ENCODE results near the gene SNCB. TPM values are rescaled to one million over a fixed set of nuclear protein-coding genes. Genes with fewer than 3 reads are reported as not detected.

SNCB gene
- total and polyA plus RNA-seq, 2 donors, result 0.08 TPM; not detected in 1

DNA sequence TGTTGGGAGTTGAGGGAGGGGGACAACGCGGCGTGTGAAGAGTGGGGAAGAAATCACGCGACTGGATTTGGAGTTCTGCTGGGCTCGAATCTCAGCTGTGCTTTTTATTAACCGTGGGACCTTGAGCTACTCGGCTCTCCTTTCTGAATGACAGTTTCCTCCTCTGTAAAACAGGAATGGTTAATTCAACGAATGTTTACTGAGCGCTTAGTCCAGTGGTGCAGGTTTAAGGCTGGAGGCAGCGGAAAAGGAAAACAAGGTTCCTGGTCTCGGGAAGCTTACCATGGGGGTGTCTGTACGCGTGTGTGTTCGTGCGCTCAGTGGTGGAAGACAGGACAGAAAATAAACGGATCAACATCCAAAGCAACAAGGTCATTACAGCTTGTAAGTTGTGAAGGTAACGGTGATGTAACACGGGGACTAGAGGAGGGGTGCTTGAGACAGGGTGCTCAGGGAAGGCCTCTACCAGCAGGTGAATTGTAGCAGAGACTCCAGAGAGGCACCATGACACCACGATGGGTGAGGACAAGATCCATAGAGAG, 418 bp upstream of the SNCB start:
- 8% methylated on average over 20 of the region's 20 CpGs for WGBS
- Histone ChIP-seq H3K4me1 (ENCODE audit: insufficient read depth) (no peaks in the 10 kb centered on the region), H3K27ac (ENCODE audit: low read depth) (no peak overlapping the region), H3K4me3 (ENCODE audit: low read depth, low read length) (peak overlapping the region; percentile 26), H3K36me3 (ENCODE audit: insufficient read depth) (no peaks in the 10 kb centered on the region)
- no peak for DNase-seq (ENCODE audit: extremely low spot score)

DNA sequence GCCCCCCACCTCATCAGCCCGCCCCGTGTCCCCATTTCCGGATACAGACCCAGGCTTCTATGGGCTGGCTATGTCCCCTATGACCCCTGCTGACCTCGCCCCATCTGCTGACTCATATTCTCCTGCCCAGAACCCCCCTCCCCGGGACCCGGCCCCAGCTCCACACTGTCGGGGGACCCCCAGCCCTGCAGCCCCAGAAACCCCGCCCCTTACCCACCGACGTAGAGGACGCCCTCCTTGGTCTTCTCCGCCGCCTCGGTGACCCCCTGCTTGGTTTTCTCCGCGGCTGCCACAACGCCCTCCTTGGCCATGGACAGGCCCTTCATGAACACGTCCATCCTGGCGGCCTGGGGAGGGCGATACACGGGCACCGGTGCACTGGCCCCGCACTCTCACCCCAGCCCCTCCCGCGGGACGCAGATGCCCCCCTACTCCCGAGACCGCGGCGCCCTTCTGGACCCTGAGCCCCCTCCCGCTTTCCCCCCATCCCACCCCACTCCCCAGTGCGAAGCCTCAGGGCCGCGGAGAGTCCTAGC, 949 bp downstream of the SNCB start:
- Histone ChIP-seq H3K27ac (ENCODE audit: low read depth) (no peak overlapping the region), H3K4me1 (ENCODE audit: insufficient read depth) (no peaks in the 10 kb centered on the region), H3K4me3 (ENCODE audit: low read depth, low read length) (no peak overlapping the region), H3K36me3 (ENCODE audit: insufficient read depth) (no peaks in the 10 kb centered on the region)
- no peak for DNase-seq (ENCODE audit: extremely low spot score)
- 4% methylated on average over 34 of the region's 34 CpGs for WGBS

DNA sequence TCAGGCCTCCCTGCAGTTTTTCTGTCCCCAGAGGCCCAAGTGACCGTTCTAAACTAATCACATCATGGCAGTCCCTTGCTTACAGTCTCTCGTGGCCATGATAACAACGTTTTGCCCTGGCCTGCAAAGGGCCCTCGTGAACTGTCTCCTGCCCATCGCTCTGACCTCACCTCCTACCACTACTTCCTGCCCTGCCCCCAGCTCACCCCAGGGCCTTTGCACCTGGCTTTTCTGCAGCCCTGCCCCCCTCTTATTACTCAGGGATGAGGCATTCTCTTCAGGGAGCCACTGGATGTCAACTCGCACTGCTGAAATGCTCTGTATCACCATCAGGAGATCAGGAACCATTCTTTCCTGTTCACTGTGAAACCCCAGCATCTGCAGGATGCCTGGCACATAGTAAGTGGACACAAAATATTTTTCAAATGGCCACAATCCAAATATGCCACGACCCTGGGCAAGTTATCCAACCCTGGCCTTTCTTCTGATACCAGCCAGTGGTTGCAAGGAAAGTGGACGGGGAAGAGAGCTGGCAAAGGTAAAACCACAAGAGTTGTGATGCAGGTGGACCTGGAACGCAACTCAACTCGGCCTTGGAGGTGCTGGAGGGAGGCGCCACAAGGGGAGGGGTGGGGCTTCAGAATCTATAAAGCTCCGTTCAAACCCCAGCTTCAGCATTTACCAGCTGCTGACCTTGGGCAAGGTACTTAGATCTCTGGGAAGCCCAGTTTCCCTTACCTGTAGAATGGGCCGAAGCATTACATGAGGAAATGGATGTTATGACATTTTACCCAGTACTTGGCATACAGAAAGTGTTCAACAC, 1.7 kb downstream of the SNCB start:
- H3K4me3 ChIP-seq (ENCODE audit: low read depth, low read length), result no peak overlapping the region
- no peaks in the 10 kb centered on the region for H3K36me3 ChIP-seq (ENCODE audit: insufficient read depth)
- H3K27ac ChIP-seq (ENCODE audit: low read depth), result no peak overlapping the region
- no peak for DNase-seq (ENCODE audit: extremely low spot score)
- no peaks in the 10 kb centered on the region for H3K4me1 ChIP-seq (ENCODE audit: insufficient read depth)
- 50% methylated on average over 13 of the region's 13 CpGs for WGBS

DNA sequence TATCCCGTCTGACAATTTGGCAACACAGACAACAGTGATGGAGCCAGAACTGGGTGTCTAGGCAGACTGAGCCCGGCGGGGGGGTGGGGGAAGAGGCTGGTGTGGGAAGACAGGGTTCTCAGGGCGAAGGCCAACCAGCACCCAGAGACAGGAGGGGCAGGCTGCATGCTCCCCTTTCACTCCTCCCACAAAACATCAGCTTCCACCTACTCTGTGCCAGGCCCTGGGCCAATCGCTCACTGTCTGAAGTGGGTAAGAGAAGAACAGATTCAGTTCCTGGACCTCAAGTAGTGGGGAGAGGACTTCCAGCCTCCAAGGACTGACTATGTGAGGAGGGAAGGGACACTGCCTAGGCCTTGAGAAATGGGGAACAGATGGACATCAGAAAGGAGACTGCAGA, 2.8 kb downstream of the SNCB start:
- 79% methylated on average over 5 of the region's 5 CpGs for WGBS
- no peaks in the 10 kb centered on the region for H3K4me1 ChIP-seq (ENCODE audit: insufficient read depth)

DNA sequence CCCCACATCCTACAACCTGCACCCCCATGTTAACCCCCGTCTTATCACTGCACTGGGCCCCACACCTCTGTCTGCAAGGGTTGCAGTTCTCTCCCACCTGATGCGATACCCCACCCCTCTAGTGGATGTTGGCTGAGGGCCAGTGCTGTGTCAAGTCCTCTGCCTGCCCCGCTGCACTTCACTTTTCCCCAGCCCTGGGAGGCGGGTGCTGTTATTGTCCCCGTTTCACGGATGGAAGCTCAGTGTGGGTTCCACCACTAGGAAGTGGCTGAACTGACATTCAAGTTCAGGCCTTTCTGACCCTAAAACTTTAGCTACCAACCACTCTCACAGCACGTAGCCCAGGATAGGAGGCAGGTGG, 3.5 kb downstream of the SNCB start:
- Histone ChIP-seq H3K36me3 (ENCODE audit: insufficient read depth) (no peaks in the 10 kb centered on the region), H3K4me3 (ENCODE audit: low read depth, low read length) (no peak overlapping the region), H3K4me1 (ENCODE audit: insufficient read depth) (no peaks in the 10 kb centered on the region), H3K27ac (ENCODE audit: low read depth) (no peak overlapping the region)
- no peak for DNase-seq (ENCODE audit: extremely low spot score)
- WGBS, result 45% methylated on average over 7 of the region's 7 CpGs

More for the DNA sequence above, 2.8 kb downstream of the SNCB start:
- H3K4me3 ChIP-seq (ENCODE audit: low read depth, low read length), result no peak overlapping the region
- DNase-seq (ENCODE audit: extremely low spot score), result no peak
- H3K27ac ChIP-seq (ENCODE audit: low read depth), result no peak overlapping the region
- no peaks in the 10 kb centered on the region for H3K36me3 ChIP-seq (ENCODE audit: insufficient read depth)

DNA sequence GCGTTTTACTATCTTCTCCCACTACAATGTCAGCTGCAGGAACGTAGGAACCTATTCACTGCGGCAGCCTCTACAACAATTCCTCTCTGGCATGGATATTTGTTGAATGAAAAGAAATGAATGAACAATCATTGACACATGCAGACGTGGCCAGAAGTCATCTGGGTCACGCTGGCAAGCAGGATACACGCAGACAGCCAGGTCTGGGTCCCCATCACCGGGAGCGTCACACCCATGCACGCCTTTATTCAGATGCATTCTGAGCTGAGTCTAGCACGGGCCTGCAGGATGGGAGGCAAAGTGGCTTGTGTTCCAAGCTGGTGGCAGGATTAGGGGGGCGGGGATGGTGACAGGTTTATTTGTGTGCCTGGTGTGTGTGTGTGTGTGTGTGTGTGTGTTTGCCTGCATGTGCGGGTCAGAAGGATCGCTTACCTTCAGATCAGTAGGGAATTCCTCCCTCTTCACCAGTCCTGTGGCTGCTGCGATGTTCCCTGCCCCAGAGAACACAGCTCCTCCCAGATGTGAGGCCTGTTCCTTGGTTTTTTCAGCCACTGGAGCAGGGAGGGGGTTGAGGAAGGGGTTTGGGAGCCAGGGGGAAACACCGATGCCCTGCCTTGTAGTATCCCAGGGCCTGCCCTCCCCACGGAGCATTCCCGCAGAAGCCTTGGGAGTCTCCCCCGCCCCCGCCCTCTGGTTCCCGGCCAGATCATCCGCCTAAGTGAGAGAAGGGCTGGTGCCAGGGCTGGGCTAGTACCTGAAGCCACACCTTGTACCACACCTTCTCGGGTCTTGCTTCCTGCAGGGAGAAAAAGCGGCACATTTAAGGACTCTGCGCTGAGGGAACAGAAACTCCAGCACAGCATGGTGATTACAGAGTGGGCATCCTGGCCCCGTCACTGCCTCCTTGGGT, 4.1 kb downstream of the SNCB start:
- DNase-seq (ENCODE audit: extremely low spot score), result no peak
- no peak overlapping the region for H3K4me3 ChIP-seq (ENCODE audit: low read depth, low read length)
- no peaks in the 10 kb centered on the region for H3K36me3 ChIP-seq (ENCODE audit: insufficient read depth)
- H3K4me1 ChIP-seq (ENCODE audit: insufficient read depth), result no peaks in the 10 kb centered on the region
- H3K27ac ChIP-seq (ENCODE audit: low read depth), result no peak overlapping the region
- WGBS, result 30% methylated on average over 25 of the region's 25 CpGs

DNA sequence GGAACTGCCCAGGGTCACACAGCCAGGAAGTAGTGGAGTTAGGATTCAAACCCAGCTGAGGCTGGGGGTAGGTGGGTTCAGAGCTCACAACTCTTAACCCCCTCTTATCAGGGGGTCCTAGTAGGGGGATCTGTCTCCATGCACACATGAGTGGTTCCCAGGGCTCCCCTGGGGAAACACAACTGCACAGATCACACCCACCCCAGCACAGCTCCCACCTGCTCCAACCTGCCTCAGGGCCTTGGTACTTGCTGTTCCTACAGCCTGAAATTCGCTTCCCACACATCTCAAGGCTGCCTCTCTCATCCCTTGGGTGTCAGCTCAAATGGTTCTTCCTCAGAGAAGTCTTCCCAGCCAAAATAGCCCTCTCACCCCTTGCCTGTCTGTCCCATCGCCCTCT, 4.8 kb downstream of the SNCB start:
- Histone ChIP-seq H3K4me3 (ENCODE audit: low read depth, low read length) (no peak overlapping the region), H3K27ac (ENCODE audit: low read depth) (no peak overlapping the region), H3K4me1 (ENCODE audit: insufficient read depth) (no peaks in the 10 kb centered on the region), H3K36me3 (ENCODE audit: insufficient read depth) (no peaks in the 10 kb centered on the region)
- DNase-seq (ENCODE audit: extremely low spot score), result no peak
- WGBS, result 67% methylated on average over 2 of the region's 2 CpGs

DNA sequence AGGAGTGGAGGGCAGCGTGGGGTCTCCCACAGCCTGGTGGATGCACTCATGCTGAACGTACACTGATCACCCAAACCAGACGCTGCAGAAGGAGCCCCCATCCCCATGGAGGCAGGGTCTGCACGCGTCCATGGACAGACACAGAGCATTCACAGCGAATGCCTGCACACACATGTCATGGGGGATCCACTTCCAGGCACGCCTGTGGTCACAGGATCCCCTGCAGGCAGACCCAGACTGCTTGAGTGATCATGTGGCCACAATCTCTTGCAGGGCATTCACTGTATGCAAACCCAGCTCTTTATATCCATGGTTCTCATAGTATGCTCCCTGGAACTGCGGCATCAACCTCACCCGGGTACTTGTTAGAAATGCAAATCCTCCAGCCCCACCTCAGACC, 5.4 kb downstream of the SNCB start:
- DNase-seq (ENCODE audit: extremely low spot score), result no peak
- Histone ChIP-seq H3K4me1 (ENCODE audit: insufficient read depth) (no peaks in the 10 kb centered on the region), H3K27ac (ENCODE audit: low read depth) (no peak overlapping the region), H3K36me3 (ENCODE audit: insufficient read depth) (no peaks in the 10 kb centered on the region), H3K4me3 (ENCODE audit: low read depth, low read length) (no peak overlapping the region)
- 62% methylated on average over 9 of the region's 9 CpGs for WGBS

DNA sequence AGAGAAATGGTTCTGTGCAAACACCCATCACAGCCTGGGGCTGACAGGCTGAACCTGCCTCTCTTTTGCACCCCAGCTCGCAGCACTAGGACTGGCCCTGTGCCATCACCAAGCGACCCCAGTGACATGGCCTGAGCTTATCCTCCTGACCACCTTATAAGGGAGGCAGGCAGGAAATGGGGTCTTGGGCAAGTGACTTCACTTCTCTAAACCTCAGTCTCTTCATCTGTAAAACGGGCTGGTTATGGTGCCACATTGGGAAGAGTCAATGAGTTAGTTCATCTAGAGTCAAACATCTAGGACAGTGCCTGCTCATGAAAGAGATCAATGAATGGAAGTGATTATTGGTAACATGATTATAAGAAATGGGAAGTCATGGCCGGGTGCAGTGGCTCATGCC, 6.2 kb downstream of the SNCB start:
- WGBS, result 77% methylated on average over 4 of the region's 4 CpGs
- Histone ChIP-seq H3K4me1 (ENCODE audit: insufficient read depth) (no peaks in the 10 kb centered on the region), H3K27ac (ENCODE audit: low read depth) (no peak overlapping the region), H3K4me3 (ENCODE audit: low read depth, low read length) (no peak overlapping the region), H3K36me3 (ENCODE audit: insufficient read depth) (no peaks in the 10 kb centered on the region)
- no peak for DNase-seq (ENCODE audit: extremely low spot score)

DNA sequence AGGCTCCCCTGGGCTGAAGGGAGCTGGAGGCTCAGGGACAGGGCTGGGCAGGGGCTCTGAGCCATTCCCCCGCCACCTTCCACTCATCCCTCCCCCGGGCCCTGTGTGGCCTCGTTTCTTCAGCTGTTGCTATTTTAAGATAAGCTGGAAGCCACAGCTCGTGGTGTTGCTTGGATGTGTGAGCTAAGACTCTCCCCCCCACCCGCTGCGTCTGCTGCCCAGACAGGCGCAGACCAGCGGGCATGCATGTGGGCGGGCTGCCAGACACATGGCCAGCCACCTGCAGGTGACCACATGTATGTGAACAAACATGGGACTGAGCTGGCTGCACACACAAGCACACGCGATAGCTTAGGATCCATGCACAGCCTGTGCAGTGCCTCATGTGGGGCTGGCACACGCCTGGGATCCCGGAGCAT, 8.7 kb downstream of the SNCB start:
- WGBS, result 54% methylated on average over 13 of the region's 13 CpGs
- Histone ChIP-seq H3K36me3 (ENCODE audit: insufficient read depth) (no peaks in the 10 kb centered on the region), H3K27ac (ENCODE audit: low read depth) (no peak overlapping the region), H3K4me1 (ENCODE audit: insufficient read depth) (no peaks in the 10 kb centered on the region), H3K4me3 (ENCODE audit: low read depth, low read length) (no peak overlapping the region)
- no peak for DNase-seq (ENCODE audit: extremely low spot score)

DNA sequence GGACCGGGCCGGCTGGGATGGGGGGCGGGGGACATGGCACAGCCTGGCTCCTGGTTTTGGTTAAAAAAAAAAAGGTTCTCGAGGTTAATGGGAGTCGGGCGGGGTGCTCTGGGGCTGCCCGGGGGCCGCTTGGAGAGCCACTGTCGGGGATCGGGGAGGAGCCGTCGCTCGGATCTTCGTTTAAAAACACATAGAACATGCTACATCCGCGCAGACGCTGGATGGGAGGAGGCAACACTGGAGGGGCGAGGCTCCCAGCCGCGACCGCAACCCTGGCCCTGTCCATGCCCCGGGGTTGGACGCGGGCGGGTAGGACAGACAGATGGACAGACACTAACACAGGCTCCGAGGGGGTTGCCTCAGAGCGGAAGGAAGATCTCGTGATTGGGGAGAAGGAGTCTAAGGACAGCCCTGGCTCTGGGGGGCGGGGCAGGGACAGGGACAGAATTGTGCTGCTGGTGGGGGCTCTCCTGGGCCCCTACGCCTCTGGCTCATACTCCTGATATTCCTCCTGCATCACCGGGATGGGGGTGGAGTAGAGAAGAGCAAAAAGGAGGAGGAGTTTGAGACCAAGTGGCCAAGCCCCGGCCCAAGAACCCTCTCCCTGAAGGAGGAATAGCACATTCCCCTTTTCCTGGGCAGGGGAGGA, 9.9 kb downstream of the SNCB start:
- Histone ChIP-seq H3K4me3 (ENCODE audit: low read depth, low read length) (no peak overlapping the region), H3K36me3 (ENCODE audit: insufficient read depth) (no peaks in the 10 kb centered on the region), H3K27ac (ENCODE audit: low read depth) (no peak overlapping the region), H3K4me1 (ENCODE audit: insufficient read depth) (no peaks in the 10 kb centered on the region)
- WGBS, result 6% methylated on average over 32 of the region's 32 CpGs
- no peak for DNase-seq (ENCODE audit: extremely low spot score)

DNA sequence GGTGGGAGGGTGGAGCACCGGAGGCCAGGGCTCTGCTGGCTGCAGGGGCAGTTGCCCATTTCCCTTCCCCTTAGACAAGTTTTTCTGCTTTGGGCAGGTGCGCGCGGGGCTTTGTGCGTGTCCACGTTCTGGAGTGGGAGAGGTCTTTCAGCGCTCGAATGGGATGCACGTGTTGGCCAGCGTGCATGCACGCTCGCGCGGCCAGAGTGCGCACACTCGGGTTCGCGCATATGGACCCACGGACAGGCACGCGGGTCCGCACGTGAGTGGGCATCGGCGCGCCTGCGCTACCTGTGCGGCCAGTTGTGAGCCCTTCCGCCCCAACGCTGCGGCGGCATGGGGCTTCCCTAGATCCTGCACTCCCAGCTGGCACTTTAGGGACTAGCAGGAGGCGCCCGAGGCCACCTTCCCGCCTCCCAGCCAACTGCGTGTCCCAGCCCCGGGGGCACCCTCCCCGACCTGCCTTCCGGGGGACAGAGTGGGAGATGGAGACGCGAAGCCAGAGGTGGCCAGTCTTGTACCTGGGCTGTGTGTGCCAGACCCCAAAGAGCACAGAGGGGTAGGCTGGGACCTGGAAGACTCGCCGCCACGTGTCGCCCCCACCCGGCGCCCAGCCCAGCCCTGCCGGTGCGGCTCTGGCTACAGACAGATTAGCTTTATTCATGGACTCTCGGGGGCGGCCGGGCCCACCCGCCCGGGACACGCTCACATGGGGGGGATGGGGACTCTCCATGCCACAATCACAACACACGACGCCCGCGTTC, 10.6 kb downstream of the SNCB start:
- WGBS, result 12% methylated on average over 59 of the region's 59 CpGs
- DNase-seq (ENCODE audit: extremely low spot score), result no peak
- H3K4me3 ChIP-seq (ENCODE audit: low read depth, low read length), result no peak overlapping the region
- no peaks in the 10 kb centered on the region for H3K36me3 ChIP-seq (ENCODE audit: insufficient read depth)
- H3K4me1 ChIP-seq (ENCODE audit: insufficient read depth), result no peaks in the 10 kb centered on the region
- no peak overlapping the region for H3K27ac ChIP-seq (ENCODE audit: low read depth)

DNA sequence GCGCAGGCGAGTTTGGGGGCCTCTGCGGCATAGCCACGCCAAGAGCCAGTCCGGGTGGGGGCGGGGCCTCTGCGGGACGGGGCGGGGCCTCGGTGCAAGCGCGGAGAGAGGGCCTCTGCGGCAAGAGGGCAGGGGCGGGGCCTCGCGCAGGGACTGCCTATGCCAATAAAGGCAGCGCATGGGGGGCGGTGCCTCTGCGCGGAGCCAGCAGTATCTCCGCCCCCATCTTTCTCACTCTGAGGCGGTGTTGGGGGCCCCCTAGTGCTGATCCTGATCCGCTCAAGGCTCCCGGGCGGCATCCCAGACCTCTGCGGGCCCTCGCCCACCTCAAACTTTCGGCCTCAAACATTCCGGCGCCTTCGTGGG, 11.1 kb downstream of the SNCB start:
- H3K36me3 ChIP-seq (ENCODE audit: insufficient read depth), result no peaks in the 10 kb centered on the region
- peak overlapping the region; percentile 13 for H3K4me3 ChIP-seq (ENCODE audit: low read depth, low read length)
- H3K27ac ChIP-seq (ENCODE audit: low read depth), result no peak overlapping the region
- DNase-seq (ENCODE audit: extremely low spot score), result no peak
- 2% methylated on average over 31 of the region's 31 CpGs for WGBS
- no peaks in the 10 kb centered on the region for H3K4me1 ChIP-seq (ENCODE audit: insufficient read depth)

Measured in urinary bladder (tissue), 4 donors.